C4-2B (cell line): Measurements from ENCODE around the gene BIRC3.

Experiments
- H3K27ac ChIP-seq: fragments of 450-650 bp; 2 replicates; pipeline ENCODE4 v1.5.1; 2017
- ZFX ChIP-seq: fragments of 450-650 bp; IDR thresholded peaks from 2 replicates; pipeline ENCODE4 v1.6.1; 2017
- TF ChIP-seq, protein P1 (sequence below): fragments of 450-650 bp; conservative IDR thresholded peaks from 2 replicates; pipeline ENCODE4 v1.5.1; 2017; ENCODE audit warnings: mild to moderate bottlenecking

The BIRC3 gene

DNA sequence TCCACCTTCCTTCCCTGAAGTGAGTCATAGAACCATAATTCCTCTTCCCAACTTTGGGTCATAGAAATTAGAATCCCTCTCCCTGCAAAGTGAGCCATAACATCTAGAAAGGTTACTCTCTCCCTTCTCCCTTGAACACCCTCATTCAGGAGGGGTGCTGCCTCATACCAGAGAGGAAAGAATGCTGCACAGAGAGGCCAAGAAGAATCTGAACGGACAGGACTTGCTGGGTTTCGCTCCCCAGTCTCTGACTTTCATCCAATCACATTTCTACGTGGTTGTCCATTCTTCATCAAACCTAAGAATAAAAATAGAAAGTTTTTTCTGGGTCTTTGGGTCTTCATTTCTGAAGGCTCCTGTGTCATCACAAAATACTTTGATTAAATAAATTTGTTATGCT is 31.0 kb upstream of the BIRC3 start:
- no peak for TF ChIP-seq ZFX
- TF ChIP-seq, protein P1, sequence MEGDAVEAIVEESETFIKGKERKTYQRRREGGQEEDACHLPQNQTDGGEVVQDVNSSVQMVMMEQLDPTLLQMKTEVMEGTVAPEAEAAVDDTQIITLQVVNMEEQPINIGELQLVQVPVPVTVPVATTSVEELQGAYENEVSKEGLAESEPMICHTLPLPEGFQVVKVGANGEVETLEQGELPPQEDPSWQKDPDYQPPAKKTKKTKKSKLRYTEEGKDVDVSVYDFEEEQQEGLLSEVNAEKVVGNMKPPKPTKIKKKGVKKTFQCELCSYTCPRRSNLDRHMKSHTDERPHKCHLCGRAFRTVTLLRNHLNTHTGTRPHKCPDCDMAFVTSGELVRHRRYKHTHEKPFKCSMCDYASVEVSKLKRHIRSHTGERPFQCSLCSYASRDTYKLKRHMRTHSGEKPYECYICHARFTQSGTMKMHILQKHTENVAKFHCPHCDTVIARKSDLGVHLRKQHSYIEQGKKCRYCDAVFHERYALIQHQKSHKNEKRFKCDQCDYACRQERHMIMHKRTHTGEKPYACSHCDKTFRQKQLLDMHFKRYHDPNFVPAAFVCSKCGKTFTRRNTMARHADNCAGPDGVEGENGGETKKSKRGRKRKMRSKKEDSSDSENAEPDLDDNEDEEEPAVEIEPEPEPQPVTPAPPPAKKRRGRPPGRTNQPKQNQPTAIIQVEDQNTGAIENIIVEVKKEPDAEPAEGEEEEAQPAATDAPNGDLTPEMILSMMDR: no peak
- H3K27ac ChIP-seq: no peak overlapping the region

DNA sequence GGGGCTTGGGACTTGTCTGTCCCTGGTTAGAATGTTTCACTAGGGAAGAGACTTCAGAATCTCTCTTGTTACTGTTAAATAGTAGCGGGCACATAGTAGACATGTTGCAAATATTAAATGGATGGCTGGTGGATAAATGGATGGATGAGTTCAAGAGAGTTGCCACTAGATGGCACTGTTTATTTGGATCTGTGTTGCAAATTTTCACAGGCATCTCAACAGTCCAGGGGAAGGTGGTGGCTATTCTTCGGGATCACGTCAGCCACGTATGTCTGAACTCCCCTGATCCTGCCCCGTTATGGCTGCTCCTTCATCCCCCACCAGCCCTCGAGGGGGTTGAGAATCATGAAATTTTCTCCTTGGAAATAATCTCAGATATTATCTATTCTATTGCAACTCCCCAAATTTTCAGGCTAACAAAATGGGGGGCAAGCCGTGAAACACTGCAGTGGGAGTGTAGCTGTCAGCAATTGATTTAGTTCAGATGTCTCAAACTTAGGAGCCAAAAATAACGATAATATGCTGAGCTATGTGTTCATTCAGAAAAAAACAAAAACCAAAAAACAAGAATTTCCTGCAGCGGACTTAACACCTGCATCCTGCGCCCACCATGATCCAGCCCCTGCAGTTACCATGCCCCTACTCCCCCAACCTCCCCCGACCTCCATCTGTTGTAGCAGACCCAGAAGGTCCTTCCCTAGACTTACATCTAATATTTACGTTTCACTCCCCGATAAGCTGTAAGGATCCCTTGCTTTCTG is 29.1 kb upstream of the BIRC3 start:
- TF ChIP-seq, protein P1: peak; percentile 85
- TF ChIP-seq ZFX: no peak
- no peak overlapping the region for H3K27ac ChIP-seq

DNA sequence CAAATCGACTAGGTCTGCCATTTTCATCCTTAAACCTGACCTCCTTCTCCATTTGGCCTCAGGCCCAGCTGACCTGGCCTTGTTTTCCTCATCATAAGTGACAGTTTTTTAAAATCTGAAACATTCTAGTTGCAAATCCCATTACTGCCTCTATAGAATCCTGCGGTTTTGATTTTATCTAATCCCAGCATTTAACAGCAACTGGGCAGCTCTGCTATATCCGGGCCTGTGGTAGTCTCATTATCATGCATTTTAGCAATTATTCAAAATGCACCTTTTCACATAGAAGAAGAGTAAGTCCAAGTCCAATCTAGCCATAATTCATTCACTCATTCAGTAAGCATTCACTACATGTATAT is 28.6 kb upstream of the BIRC3 start:
- no peak for TF ChIP-seq ZFX
- TF ChIP-seq, protein P1: no peak
- H3K27ac ChIP-seq: no peak overlapping the region

DNA sequence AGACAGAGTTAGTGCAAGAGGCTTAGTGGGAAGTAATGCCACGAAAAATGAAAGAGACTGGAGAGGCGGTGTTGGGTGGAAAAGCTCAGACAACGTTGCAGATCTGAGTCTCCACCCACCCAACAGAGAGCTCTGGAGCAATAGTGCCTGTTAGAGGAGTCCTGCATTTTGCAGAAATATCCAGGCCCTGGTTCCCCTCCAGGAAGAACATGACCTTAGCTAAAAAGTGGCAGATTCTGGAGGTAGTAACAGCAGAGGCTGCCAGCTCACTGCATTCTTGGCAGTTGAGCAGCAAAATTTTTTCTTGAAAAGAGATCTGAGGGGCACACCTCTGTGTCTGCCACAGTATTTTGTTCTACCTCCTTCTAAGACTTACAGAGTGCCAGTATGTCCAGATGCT is 27.7 kb upstream of the BIRC3 start:
- TF ChIP-seq ZFX: no peak
- TF ChIP-seq, protein P1: no peak
- H3K27ac ChIP-seq: no peak overlapping the region

DNA sequence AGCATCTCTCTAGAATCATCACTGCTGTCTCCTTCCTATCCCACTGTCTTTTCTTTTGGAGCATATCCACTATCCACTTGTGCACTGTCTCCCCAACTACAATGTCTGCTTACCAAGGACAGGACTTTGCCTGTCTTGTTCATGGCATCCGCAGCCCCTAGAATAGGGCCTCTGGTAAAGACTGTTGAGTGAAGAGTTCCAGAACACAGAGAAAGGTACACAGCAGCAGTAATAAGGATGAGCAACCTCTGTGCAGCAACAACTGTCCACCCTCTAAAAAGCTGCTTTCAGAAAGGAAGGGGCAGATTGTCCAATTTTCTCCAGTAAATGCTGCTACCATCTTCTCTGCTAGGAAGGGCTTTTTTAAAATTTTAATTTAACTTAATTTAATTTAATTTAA is 25.5 kb upstream of the BIRC3 start:
- H3K27ac ChIP-seq: no peak overlapping the region
- TF ChIP-seq, protein P1: no peak
- TF ChIP-seq ZFX: no peak

DNA sequence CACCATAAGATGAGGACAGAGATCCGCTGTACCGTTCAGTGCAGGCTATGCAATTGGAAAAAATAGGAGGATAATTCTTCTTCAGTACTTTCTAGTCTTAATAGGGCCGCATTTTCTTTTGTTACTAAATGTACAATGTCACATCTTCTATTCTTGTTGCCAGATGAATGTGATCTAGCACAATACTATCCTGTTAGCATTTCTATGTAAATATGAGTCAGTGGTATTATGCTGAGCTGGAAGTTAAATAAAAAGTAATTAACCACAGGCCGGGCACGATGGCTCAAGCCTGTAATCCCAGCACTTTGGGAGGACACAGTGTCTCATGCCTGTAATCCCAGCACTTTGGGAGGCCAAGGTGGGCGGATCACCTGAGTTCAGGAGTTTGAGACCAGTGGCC is 24.4 kb upstream of the BIRC3 start:
- H3K27ac ChIP-seq: no peak overlapping the region
- TF ChIP-seq, protein P1: no peak
- TF ChIP-seq ZFX: no peak

DNA sequence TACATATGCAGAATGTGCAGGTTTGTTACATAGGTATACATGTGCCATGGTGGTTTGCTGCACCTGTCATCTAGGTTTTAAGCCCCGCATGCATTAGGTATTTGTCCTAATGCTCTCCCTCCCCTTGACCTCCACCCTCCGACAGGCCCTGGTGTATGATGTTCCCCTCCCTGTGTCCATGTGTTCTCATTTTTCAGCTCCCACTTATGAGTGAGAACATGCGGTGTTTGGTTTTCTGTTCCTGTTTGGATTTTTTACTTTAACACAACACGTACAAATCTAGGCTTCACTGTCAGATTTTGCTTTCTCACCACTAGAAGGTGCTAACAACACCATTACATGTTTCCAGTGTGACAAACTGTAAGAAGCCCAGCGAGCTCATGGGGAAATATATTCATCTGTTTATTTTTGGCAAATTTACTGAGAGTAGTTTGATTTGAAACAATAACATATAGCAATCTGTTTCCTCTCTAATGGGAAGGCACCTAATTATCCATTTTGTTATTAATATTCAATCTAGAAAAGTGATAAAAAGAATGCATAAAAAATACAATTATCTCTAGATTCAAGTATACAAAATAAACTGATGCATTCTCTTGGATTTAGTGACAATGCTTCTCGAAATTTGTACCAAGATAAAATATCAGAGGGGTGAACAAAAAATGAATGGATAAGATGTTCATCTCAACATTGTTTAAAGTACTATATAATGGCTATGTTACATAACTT is 23.2 kb upstream of the BIRC3 start:
- TF ChIP-seq, protein P1: peak; percentile 91
- no peak for TF ChIP-seq ZFX
- no peak overlapping the region for H3K27ac ChIP-seq
